Neural crest cell (in vitro differentiated cells): ENCODE results near the gene EIF2AK2. TPM values are rescaled to one million over a fixed set of nuclear protein-coding genes. Genes with fewer than 3 reads are reported as not detected.

Experiments used
- DNase-seq: peaks from one replicate; pipeline ENCODE4 v3.0.0; 2021; ENCODE audit warnings: low read depth, mixed read lengths, low spot score
- H3K27ac Mint-ChIP-seq: one replicate; pipeline ENCODE4 v1.8.0; 2021; ENCODE audit warnings: mild to moderate bottlenecking, mixed read lengths; ENCODE audit not compliant: unreplicated experiment
- H3K27me3 Mint-ChIP-seq: 2 replicates; pipeline ENCODE4 v1.8.0; 2021; ENCODE audit warnings: low read depth, mild to moderate bottlenecking, mixed read lengths
- H3K36me3 Mint-ChIP-seq: 2 replicates; pipeline ENCODE4 v1.8.0; 2021; ENCODE audit warnings: low read depth, mild to moderate bottlenecking, mixed read lengths
- H3K4me1 Mint-ChIP-seq: 2 replicates; pipeline ENCODE4 v1.8.0; 2021; ENCODE audit warnings: mixed read lengths
- H3K4me3 Mint-ChIP-seq: one replicate; pipeline ENCODE4 v1.8.0; 2021; ENCODE audit warnings: mild to moderate bottlenecking, mixed read lengths
- H3K9me3 Mint-ChIP-seq: 2 replicates; pipeline ENCODE4 v1.8.0; 2021; ENCODE audit warnings: mixed read lengths
- CTCF ChIP-seq: fragments of 200-600 bp; sonication (generic); conservative IDR thresholded peaks from 2 replicates; pipeline ENCODE4 v1.5.0; 2021; ENCODE audit warnings: antibody characterized with exemption, mild to moderate bottlenecking
- total RNA-seq: library from RNA; stranded (reverse); gene quantifications from 2 replicates; pipeline ENCODE4 v1.2.1, GENCODE V29; 2021

The EIF2AK2 gene
- total RNA-seq, 1 donor from 2014 or later, result 34.1 TPM

DNA sequence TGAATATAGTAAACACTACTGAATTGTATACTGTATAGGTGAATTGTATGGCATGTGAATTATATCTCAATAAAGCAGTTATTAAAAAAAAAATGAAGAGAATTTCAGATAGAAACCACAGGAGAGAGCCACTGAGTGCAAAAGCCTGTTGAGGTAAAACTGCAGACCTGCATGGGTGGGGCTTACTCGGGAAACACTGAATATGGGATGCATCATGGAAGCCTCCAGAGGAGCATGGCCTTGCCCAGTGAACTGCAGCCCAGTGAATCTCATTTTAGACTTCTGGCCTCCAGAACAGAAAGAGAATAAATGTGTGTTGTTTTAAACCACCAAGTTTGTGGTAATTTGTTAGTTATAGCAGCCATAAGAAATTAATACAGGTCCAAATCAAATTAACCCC lies 56.7 kb downstream of the EIF2AK2 start:
- Mint-ChIP-seq H3K4me3 (no peak overlapping the region), H3K27ac (no peak overlapping the region), H3K36me3 (peaks cover 7% of the 10 kb centered on the region), H3K9me3 (no peaks in the 10 kb centered on the region), H3K4me1 (no peaks in the 10 kb centered on the region), H3K27me3 (no peaks in the 10 kb centered on the region)
- TF ChIP-seq CTCF, result no peak
- no peak for DNase-seq

- H3K27ac Mint-ChIP-seq, result no peak overlapping the region
- H3K4me1 Mint-ChIP-seq, result no peaks in the 10 kb centered on the region
- DNase-seq, result no peak
- no peak overlapping the region for H3K4me3 Mint-ChIP-seq
- no peaks in the 10 kb centered on the region for H3K9me3 Mint-ChIP-seq
- H3K36me3 Mint-ChIP-seq, result peaks cover 7% of the 10 kb centered on the region
- no peak for TF ChIP-seq CTCF
- no peaks in the 10 kb centered on the region for H3K27me3 Mint-ChIP-seq
Measured at GRCh38 chr2:37098416-37099118, 58.2 kb downstream of the EIF2AK2 start.

- DNase-seq, result no peak
- Mint-ChIP-seq H3K27me3 (no peaks in the 10 kb centered on the region), H3K4me3 (no peak overlapping the region), H3K4me1 (no peaks in the 10 kb centered on the region), H3K36me3 (peaks cover 7% of the 10 kb centered on the region), H3K27ac (no peak overlapping the region), H3K9me3 (no peaks in the 10 kb centered on the region)
- TF ChIP-seq CTCF, result no peak
Measured at GRCh38 chr2:37096568-37096967, 60.2 kb downstream of the EIF2AK2 start.

- Mint-ChIP-seq H3K4me1 (no peaks in the 10 kb centered on the region), H3K4me3 (no peak overlapping the region), H3K27ac (no peak overlapping the region), H3K27me3 (no peaks in the 10 kb centered on the region), H3K9me3 (no peaks in the 10 kb centered on the region), H3K36me3 (no peaks in the 10 kb centered on the region)
- no peak for TF ChIP-seq CTCF
- DNase-seq, result no peak
Measured at GRCh38 chr2:37091873-37092272, 64.9 kb downstream of the EIF2AK2 start.

GRCh38 chr2:37090019-37090477 lies 66.7 kb downstream of the EIF2AK2 start:
- TF ChIP-seq CTCF, result no peak
- DNase-seq, result no peak

More at GRCh38 chr2:37090019-37090477, 66.7 kb downstream of the EIF2AK2 start:
- H3K27me3 Mint-ChIP-seq, result no peaks in the 10 kb centered on the region
- H3K27ac Mint-ChIP-seq, result no peak overlapping the region
- no peaks in the 10 kb centered on the region for H3K36me3 Mint-ChIP-seq
- H3K4me1 Mint-ChIP-seq, result no peaks in the 10 kb centered on the region
- H3K9me3 Mint-ChIP-seq, result no peaks in the 10 kb centered on the region
- H3K4me3 Mint-ChIP-seq, result no peak overlapping the region
